GM23338 (cell line): ENCODE data around the gene APAF1. TPM values are rescaled to one million over a fixed set of nuclear protein-coding genes. Genes with fewer than 3 reads are reported as not detected.

Experiments used
- ATAC-seq: fragments of 200-7000 bp; cut with Tn5 transposase; 3 replicates; pipeline ENCODE4 v1.9.1; 2020
- DNase-seq: peaks from one replicate; pipeline ENCODE4 v3.0.0-alpha.2; 2015; ENCODE audit warnings: low spot score
- H2AFZ ChIP-seq: fragments of 200-600 bp; sonication (generic); 2 replicates; pipeline ENCODE4 v1.8.0; 2016; ENCODE audit warnings: antibody characterized with exemption, mild to moderate bottlenecking, moderate library complexity
- H3F3A ChIP-seq: fragments of 200-600 bp; sonication (generic); replicated peaks from 2 replicates; pipeline ENCODE4 v1.8.0; 2017; ENCODE audit warnings: antibody characterized with exemption, mixed run types, low read depth
- H3K27ac ChIP-seq: fragments of 200-600 bp; sonication (generic); 2 replicates; pipeline ENCODE4 v1.6.1; 2016; ENCODE audit warnings: low read depth
- H3K27me3 ChIP-seq: fragments of 200-600 bp; sonication (generic); 2 replicates; pipeline ENCODE4 v1.8.0; 2016; ENCODE audit warnings: mild to moderate bottlenecking, mixed run types, moderate library complexity; ENCODE audit not compliant: insufficient read depth
- H3K36me3 ChIP-seq: fragments of 200-600 bp; sonication (generic); 2 replicates; pipeline ENCODE4 v1.8.0; 2016; ENCODE audit warnings: mild to moderate bottlenecking; ENCODE audit not compliant: insufficient read depth
- H3K4me1 ChIP-seq: fragments of 200-600 bp; sonication (generic); 2 replicates; pipeline ENCODE4 v1.8.0; 2016; ENCODE audit warnings: mild to moderate bottlenecking, moderate library complexity; ENCODE audit not compliant: insufficient read depth
- H3K4me2 ChIP-seq: fragments of 200-600 bp; sonication (generic); 2 replicates; pipeline ENCODE4 v1.7.1; 2017; ENCODE audit warnings: mixed run types
- H3K4me3 ChIP-seq: fragments of 200-600 bp; sonication (generic); 2 replicates; pipeline ENCODE4 v1.6.1; 2016; ENCODE audit warnings: mixed run types
- H3K79me2 ChIP-seq: fragments of 200-600 bp; sonication (generic); replicated peaks from 2 replicates; pipeline ENCODE4 v1.8.0; 2017; ENCODE audit warnings: mild to moderate bottlenecking; ENCODE audit not compliant: insufficient read depth
- H3K9me2 ChIP-seq: fragments of 200-600 bp; sonication (generic); 2 replicates; pipeline ENCODE4 v1.8.0; 2017; ENCODE audit not compliant: insufficient read depth
- H4K20me1 ChIP-seq: fragments of 200-600 bp; sonication (generic); replicated peaks from 2 replicates; pipeline ENCODE4 v1.8.0; 2017; ENCODE audit warnings: mild to moderate bottlenecking; ENCODE audit not compliant: insufficient read depth
- H3K27ac Mint-ChIP-seq: 2 replicates; pipeline ENCODE4 v1.8.0; 2020; ENCODE audit warnings: inconsistent platforms, mild to moderate bottlenecking, moderate library complexity, mixed read lengths
- H3K27me3 Mint-ChIP-seq: 3 replicates; pipeline ENCODE4 v1.8.0; 2022; ENCODE audit warnings: low read depth, mild to moderate bottlenecking, moderate library complexity, mixed read lengths, inconsistent platforms; ENCODE audit not compliant: insufficient read depth, poor library complexity
- H3K36me3 Mint-ChIP-seq: 3 replicates; pipeline ENCODE4 v1.8.0; 2021; ENCODE audit warnings: low read depth, mild to moderate bottlenecking, inconsistent platforms, moderate library complexity, mixed read lengths
- H3K4me1 Mint-ChIP-seq: 3 replicates; pipeline ENCODE4 v1.8.0; 2020; ENCODE audit warnings: mild to moderate bottlenecking, inconsistent platforms, mixed read lengths
- H3K4me3 Mint-ChIP-seq: 3 replicates; pipeline ENCODE4 v1.8.0; 2021; ENCODE audit warnings: moderate library complexity, mild to moderate bottlenecking, inconsistent platforms, mixed read lengths
- H3K9me3 Mint-ChIP-seq: 3 replicates; pipeline ENCODE4 v1.8.0; 2020; ENCODE audit warnings: moderate library complexity, mild to moderate bottlenecking, inconsistent platforms, mixed read lengths
- CREB1 ChIP-seq: fragments of 250-450 bp; sonication (Bioruptor Pico); IDR thresholded peaks from 2 replicates; pipeline ENCODE4 v1.5.0; 2020; ENCODE audit warnings: low read depth, mild to moderate bottlenecking, moderate library complexity
- CTCF ChIP-seq, 2 experiments: fragments of 200-600 bp in 1 of 2; sonication (generic) in 1 of 2; conservative IDR thresholded peaks; 2 replicates each; pipeline versions ENCODE4 v1.5.1 to v1.6.1; 2016 to 2017; ENCODE audit warnings: antibody characterized with exemption in 2 of 2, low read depth in 2 of 2, mild to moderate bottlenecking in 2 of 2, moderate library complexity in 1 of 2
- ETS1 ChIP-seq: IDR thresholded peaks from 2 replicates; pipeline ENCODE4 v1.6.1; 2016; ENCODE audit warnings: antibody characterized with exemption
- EZH2 ChIP-seq: fragments of 200-600 bp; sonication (generic); IDR thresholded peaks from one replicate; pipeline ENCODE4 v1.8.0; 2017; ENCODE audit warnings: antibody characterized with exemption, mild to moderate bottlenecking, low read depth; ENCODE audit not compliant: unreplicated experiment
- EZH2phosphoT487 ChIP-seq: fragments of 200-600 bp; sonication (generic); IDR thresholded peaks from one replicate; pipeline ENCODE4 v1.8.1; 2018; ENCODE audit warnings: antibody characterized with exemption; ENCODE audit not compliant: unreplicated experiment
- JUNB ChIP-seq: IDR thresholded peaks from one replicate; pipeline ENCODE4 v1.6.1; 2016; ENCODE audit warnings: antibody characterized with exemption; ENCODE audit not compliant: unreplicated experiment
- NANOG ChIP-seq: IDR thresholded peaks from 2 replicates; pipeline ENCODE4 v1.6.1; 2016; ENCODE audit warnings: antibody characterized with exemption, borderline replicate concordance
- POLR2AphosphoS5 ChIP-seq: IDR thresholded peaks from 2 replicates; pipeline ENCODE4 v1.6.1; 2016; ENCODE audit warnings: antibody characterized with exemption, low read depth
- REST ChIP-seq: IDR thresholded peaks from one replicate; pipeline ENCODE4 v1.6.1; 2018; ENCODE audit warnings: antibody characterized with exemption; ENCODE audit not compliant: unreplicated experiment
- STAT1 ChIP-seq: IDR thresholded peaks from one replicate; pipeline ENCODE4 v1.6.1; 2016; ENCODE audit warnings: antibody characterized with exemption; ENCODE audit not compliant: unreplicated experiment
- ZNF114 ChIP-seq: fragments of 250-450 bp; sonication (Bioruptor Pico); IDR thresholded peaks from 2 replicates; pipeline ENCODE4 v1.5.0; 2020; ENCODE audit warnings: mild to moderate bottlenecking, moderate library complexity
- ZNF331 ChIP-seq: fragments of 250-450 bp; sonication (Bioruptor Pico); IDR thresholded peaks from 2 replicates; pipeline ENCODE4 v1.5.0; 2020; ENCODE audit warnings: low read depth, mild to moderate bottlenecking, moderate library complexity
- ZNF462 ChIP-seq: fragments of 250-450 bp; sonication (Bioruptor Pico); IDR thresholded peaks from 2 replicates; pipeline ENCODE4 v1.5.0; 2020; ENCODE audit warnings: mild to moderate bottlenecking, moderate library complexity
- polyA plus RNA-seq: library from polyadenylated mRNA; unstranded; fragments of >200 nt; fragmentation: Nextera tagmentation; extraction: Ambion mirVana; gene quantifications from 2 replicates; pipeline ENCODE4 v1.2.1, GENCODE V29; 2016
- total RNA-seq: library from RNA; depleted of rRNA; stranded (reverse); fragments of >200 nt; shearing (Covaris generic); gene quantifications from 2 replicates; pipeline ENCODE4 v1.2.3, GENCODE V29; 2014

The APAF1 gene
- total and polyA plus RNA-seq, 2 experiments from 2014 or later = 12.0 to 31.2 TPM

GRCh38 chr12:98699586-98699985, 54.5 kb downstream of the APAF1 start:
- no peak overlapping the region for H3K27ac Mint-ChIP-seq
- peaks cover 7% of the 10 kb centered on the region for H3K27me3 Mint-ChIP-seq
- TF ChIP-seq ETS1 = no peak
- TF ChIP-seq ZNF462 (CRISPR knock-in tag) = no peak
- TF ChIP-seq STAT1 = no peak
- TF ChIP-seq ZNF114 (CRISPR knock-in tag) = no peak
- no peak for TF ChIP-seq POLR2AphosphoS5
- TF ChIP-seq CTCF (conservative IDR thresholded peaks at IDR 0.05; ENCODE audit: low read depth in 2 of 2) = no peak
- no peak for TF ChIP-seq NANOG
- TF ChIP-seq REST = no peak
- TF ChIP-seq JUNB = no peak
- no peak for TF ChIP-seq EZH2
- no peak for TF ChIP-seq CREB1 (CRISPR knock-in tag)
- TF ChIP-seq ZNF331 (CRISPR knock-in tag) = no peak
- no peak for TF ChIP-seq EZH2phosphoT487
- H3K9me3 Mint-ChIP-seq = no peaks in the 10 kb centered on the region
- no peaks in the 10 kb centered on the region; the same call in 1 of the 2 replicates for H3K36me3 ChIP-seq
- H3K9me2 ChIP-seq = no peaks in the 10 kb centered on the region
- peaks cover 16% of the 10 kb centered on the region for H3K4me1 ChIP-seq
- no peak overlapping the region for H3K4me3 ChIP-seq
- H3K79me2 ChIP-seq = no peaks in the 10 kb centered on the region
- no peaks in the 10 kb centered on the region for H3K27me3 ChIP-seq
- ATAC-seq (no peak), DNase-seq (no peak)
- peaks cover 25% of the 10 kb centered on the region for H3K4me1 Mint-ChIP-seq
- no peaks in the 10 kb centered on the region for H3K36me3 Mint-ChIP-seq
- no peaks in the 10 kb centered on the region for H4K20me1 ChIP-seq
- no peak overlapping the region for H3K4me3 Mint-ChIP-seq
- no peaks in the 10 kb centered on the region for H3F3A ChIP-seq
- H3K27ac ChIP-seq = no peak overlapping the region
- no peak overlapping the region for H3K4me2 ChIP-seq
- H2AFZ ChIP-seq = no peak overlapping the region
